Tibial nerve (tissue), 4 donors: ENCODE measurements around the gene PPEF1. TPM values are rescaled to one million over a fixed set of nuclear protein-coding genes. Genes with fewer than 3 reads are reported as not detected.

Source experiments
- DNase-seq, 2 donors: peaks; one replicate each; pipeline ENCODE4 v3.0.0-alpha.2; 2019; ENCODE audit warnings: low spot score in 2 of 2
- H3K27ac ChIP-seq, 4 donors: fragments of 200-600 bp; sonication (generic) in 3 of 4; one replicate each; pipeline ENCODE4 v1.5.1; 2017 to 2019; ENCODE audit warnings: mild to moderate bottlenecking in 1 of 4
- H3K27me3 ChIP-seq, 2 donors: fragments of 200-600 bp; sonication (generic) in 1 of 2; one replicate each; pipeline versions ENCODE4 v1.5.1 to v1.6.0; 2017 to 2019
- H3K36me3 ChIP-seq, 3 donors: fragments of 200-600 bp; sonication (generic); one replicate each; pipeline ENCODE4 v1.5.1; 2018 to 2019
- H3K4me1 ChIP-seq, 4 donors: fragments of 200-600 bp; sonication (generic) in 3 of 4; one replicate each; pipeline ENCODE4 v1.5.1; 2017 to 2019
- H3K4me3 ChIP-seq, 4 donors: fragments of 200-600 bp; sonication (generic) in 3 of 4; one replicate each; pipeline ENCODE4 v1.5.1; 2017 to 2019; ENCODE audit warnings: mild to moderate bottlenecking in 1 of 4, moderate library complexity in 1 of 4
- H3K9me3 ChIP-seq, 4 donors: fragments of 200-600 bp; sonication (generic) in 3 of 4; one replicate each; pipeline ENCODE4 v1.5.1; 2017 to 2019
- EP300 ChIP-seq, 2 donors: sonication (generic); formaldehyde crosslinking; IDR thresholded peaks; one replicate each; pipeline ENCODE4 v1.6.1; 2017; ENCODE audit warnings: antibody characterized with exemption in 2 of 2, mild to moderate bottlenecking in 1 of 2
- POLR2A ChIP-seq, 2 donors: fragments of 450-650 bp; IDR thresholded peaks; one replicate each; pipeline ENCODE4 v1.6.1; 2017; ENCODE audit warnings: antibody characterized with exemption in 2 of 2, mild to moderate bottlenecking in 2 of 2, moderate library complexity in 2 of 2
- WGBS, 2 donors: methylation state at CpG; one replicate each; pipeline ENCODE4 v1.1.5; 2018; 5-methylcytosine and 5-hydroxymethylcytosine counted together
- total RNA-seq, 4 donors: library from RNA; depleted of rRNA; stranded (reverse); fragments of >200 nt; gene quantifications; one replicate each; pipeline ENCODE4 v1.1.0, GENCODE V29; 2016
- TF ChIP-seq, protein P1 (sequence below), 5 experiments: fragments of 200-600 bp in 3 of 5; fragments of 450-650 bp in 2 of 5; sonication (generic) in 3 of 5; IDR thresholded peaks; one replicate each; pipeline ENCODE4 v1.5.1; 2016 to 2019; ENCODE audit warnings: antibody characterized with exemption in 5 of 5, mild to moderate bottlenecking in 3 of 5, moderate library complexity in 2 of 5

Gene PPEF1
- total RNA-seq, 4 donors from 2014 or later: 0.22 TPM; not detected in 3

DNA sequence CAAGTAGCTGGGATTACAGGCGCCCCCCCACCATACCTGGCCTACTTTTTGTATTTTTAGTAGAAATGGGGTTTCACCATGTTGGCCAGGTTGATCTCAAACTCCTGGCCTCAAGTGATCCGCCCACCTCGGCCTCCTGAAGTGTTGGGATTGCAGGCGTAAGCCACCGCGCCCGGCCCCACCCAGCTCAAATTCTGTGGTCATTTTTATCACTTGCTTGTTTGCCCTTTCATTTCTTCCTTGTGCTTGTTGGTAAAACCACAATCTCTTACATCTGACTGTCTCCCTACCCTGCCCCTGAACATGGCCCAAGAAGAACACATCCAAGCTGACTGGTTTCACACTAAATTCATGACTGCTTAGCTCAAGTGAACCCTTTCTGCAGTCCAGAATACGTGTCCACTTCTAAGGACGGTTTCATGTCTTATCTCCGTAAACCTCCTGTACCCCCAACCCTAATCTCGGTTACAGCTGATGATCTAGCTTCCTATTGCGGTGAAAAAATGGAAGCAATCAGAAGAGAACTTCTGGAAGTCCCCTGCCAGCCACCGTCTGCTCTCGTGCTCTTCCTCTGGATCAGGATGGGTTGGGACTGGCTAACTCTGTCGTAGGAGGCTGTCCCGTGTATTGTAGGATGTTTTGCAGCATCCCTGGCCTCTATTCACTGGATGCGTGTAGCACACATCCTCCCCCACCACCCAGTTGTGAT is 30.1 kb upstream of the PPEF1 start:
- H3K4me3 ChIP-seq: no peak overlapping the region
- TF ChIP-seq, protein P1, sequence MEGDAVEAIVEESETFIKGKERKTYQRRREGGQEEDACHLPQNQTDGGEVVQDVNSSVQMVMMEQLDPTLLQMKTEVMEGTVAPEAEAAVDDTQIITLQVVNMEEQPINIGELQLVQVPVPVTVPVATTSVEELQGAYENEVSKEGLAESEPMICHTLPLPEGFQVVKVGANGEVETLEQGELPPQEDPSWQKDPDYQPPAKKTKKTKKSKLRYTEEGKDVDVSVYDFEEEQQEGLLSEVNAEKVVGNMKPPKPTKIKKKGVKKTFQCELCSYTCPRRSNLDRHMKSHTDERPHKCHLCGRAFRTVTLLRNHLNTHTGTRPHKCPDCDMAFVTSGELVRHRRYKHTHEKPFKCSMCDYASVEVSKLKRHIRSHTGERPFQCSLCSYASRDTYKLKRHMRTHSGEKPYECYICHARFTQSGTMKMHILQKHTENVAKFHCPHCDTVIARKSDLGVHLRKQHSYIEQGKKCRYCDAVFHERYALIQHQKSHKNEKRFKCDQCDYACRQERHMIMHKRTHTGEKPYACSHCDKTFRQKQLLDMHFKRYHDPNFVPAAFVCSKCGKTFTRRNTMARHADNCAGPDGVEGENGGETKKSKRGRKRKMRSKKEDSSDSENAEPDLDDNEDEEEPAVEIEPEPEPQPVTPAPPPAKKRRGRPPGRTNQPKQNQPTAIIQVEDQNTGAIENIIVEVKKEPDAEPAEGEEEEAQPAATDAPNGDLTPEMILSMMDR (IDR thresholded peaks at IDR 0.05): no peak
- TF ChIP-seq EP300 (IDR thresholded peaks at IDR 0.05) (no peak), POLR2A (IDR thresholded peaks at IDR 0.05) (no peak)
- 83 to 87% methylated on average over 11 to 17 of the region's 17 CpGs for WGBS, 2 donors

DNA sequence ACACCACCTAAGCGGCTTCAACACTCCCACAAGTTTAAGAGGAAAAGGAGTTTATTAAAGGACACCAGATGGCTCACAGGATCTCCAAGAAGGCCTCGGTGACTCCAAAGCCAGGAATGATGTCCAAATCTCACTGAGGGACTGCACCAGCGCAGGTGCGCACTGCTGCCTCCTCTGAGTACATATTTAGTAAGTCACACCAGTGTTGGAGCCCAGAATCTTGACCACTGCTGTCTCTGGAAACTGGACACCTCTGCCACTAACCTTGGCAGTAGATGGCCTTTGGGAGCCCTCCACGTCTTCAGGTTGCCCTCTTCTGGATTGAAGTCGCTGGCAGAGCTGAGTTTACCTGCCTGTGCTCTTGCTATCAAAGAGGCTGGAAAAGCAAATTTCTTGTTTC is 25.4 kb upstream of the PPEF1 start:
- Histone ChIP-seq H3K27ac (no peak overlapping the region), H3K36me3 (no peaks in the 10 kb centered on the region), H3K4me3 (no peak overlapping the region), H3K9me3 (no peaks in the 10 kb centered on the region), H3K4me1 (no peaks in the 10 kb centered on the region), H3K27me3 (no peaks in the 10 kb centered on the region)
- 90 to 92% methylated on average over 3 to 6 of the region's 6 CpGs for WGBS, 2 donors
- DNase-seq: no peak
- TF ChIP-seq EP300 (IDR thresholded peaks at IDR 0.05): no peak

More for the DNA sequence above, 30.1 kb upstream of the PPEF1 start:
- Histone ChIP-seq H3K27me3 (no peaks in the 10 kb centered on the region), H3K36me3 (no peaks in the 10 kb centered on the region), H3K27ac (no peak overlapping the region), H3K4me1 (no peaks in the 10 kb centered on the region), H3K9me3 (no peaks in the 10 kb centered on the region)
- DNase-seq: no peak

DNA sequence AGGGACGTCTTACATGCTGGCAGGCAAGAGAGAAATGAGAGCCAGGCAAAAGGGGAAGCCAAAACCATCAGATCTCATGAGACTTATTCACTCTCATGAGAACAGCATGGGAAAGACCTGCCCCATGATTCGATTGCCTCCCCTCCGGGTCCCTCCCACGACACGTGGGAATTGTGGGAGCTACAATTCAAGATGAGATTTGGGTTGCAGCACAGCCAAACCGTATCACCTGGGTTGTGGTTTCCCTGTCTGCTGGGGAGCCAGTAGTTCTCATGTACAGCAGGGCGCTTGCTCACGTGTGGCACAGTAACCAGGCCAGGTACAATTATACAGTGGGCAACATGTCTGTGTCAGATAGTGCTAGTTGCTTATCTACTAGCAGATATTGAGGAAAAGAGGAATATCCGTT is 24.5 kb upstream of the PPEF1 start:
- Histone ChIP-seq H3K9me3 (no peaks in the 10 kb centered on the region), H3K36me3 (no peaks in the 10 kb centered on the region), H3K27me3 (no peaks in the 10 kb centered on the region), H3K27ac (no peak overlapping the region), H3K4me1 (no peaks in the 10 kb centered on the region), H3K4me3 (no peak overlapping the region)
- 71 to 76% methylated on average over 3 to 9 of the region's 9 CpGs for WGBS, 2 donors
- TF ChIP-seq, protein P1 (IDR thresholded peaks at IDR 0.05): no peak
- TF ChIP-seq EP300 (IDR thresholded peaks at IDR 0.05) (no peak), POLR2A (IDR thresholded peaks at IDR 0.05) (no peak)
- no peak for DNase-seq

DNA sequence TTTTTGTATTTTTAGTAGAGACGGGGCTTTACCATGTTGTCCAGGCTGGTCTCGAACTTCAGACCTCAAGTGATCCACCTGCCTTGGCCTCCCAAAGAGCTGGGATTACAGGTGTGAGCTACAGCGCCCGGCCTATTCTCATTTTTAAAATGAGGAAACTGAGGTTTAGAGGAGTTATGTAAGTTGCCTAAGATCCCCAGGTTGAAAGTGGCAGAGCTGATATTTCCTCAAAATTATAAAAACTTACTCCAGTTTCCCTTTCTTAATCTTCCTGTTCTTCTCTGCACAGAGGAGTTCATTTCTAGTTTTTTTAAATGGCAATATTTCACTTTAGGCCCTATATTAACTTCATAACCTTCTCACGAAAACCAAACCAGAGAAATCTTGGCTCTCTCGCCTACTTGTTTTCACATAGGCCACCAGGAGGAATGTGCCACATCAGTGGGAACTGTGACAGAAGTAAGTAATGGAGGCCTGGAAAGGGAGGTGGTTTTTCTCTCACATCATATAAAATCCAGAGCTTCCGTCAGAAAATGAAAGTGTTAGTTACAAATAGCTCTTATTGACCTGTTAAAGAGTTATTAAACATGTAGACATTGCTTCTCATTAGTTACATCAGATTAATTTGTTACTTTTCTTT is 19.5 kb upstream of the PPEF1 start:
- no peaks in the 10 kb centered on the region for H3K36me3 ChIP-seq
- 83 to 86% methylated on average over 3 to 7 of the region's 7 CpGs for WGBS, 2 donors
- no peaks in the 10 kb centered on the region for H3K27me3 ChIP-seq
- H3K9me3 ChIP-seq: no peaks in the 10 kb centered on the region
- no peak overlapping the region for H3K27ac ChIP-seq
- H3K4me1 ChIP-seq: no peaks in the 10 kb centered on the region
- no peak for DNase-seq
- TF ChIP-seq, protein P1 (IDR thresholded peaks at IDR 0.05): no peak
- TF ChIP-seq EP300 (IDR thresholded peaks at IDR 0.05) (no peak), POLR2A (IDR thresholded peaks at IDR 0.05) (no peak)
- H3K4me3 ChIP-seq: no peak overlapping the region

DNA sequence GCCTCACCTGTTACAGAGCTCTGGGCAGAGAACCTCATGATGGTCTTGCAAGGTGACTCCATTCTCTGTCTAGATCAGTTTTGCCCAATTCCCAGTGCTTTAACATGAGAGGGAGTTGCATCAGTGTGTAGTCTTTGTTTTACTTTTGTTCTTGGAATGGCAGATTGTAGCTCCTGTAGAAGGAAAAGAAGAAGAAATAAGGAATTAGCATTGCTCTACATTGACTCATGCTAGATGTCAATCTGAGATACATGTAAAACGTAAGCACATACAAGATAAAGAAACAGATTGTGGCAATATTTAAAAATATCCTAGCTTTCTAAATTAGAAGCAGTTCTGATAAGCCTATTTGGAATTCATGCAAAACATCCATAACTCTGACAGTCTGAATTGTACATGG is 16.0 kb upstream of the PPEF1 start:
- no peak for DNase-seq
- Histone ChIP-seq H3K27me3 (no peaks in the 10 kb centered on the region), H3K36me3 (no peaks in the 10 kb centered on the region), H3K27ac (no peak overlapping the region), H3K9me3 (no peaks in the 10 kb centered on the region), H3K4me3 (no peak overlapping the region), H3K4me1 (no peaks in the 10 kb centered on the region)
- 59 to 79% methylated on average over 1 of the region's 1 CpG for WGBS, 2 donors
- TF ChIP-seq EP300 (IDR thresholded peaks at IDR 0.05) (no peak), POLR2A (IDR thresholded peaks at IDR 0.05) (no peak)
- TF ChIP-seq, protein P1 (IDR thresholded peaks at IDR 0.05): no peak
